ENCODE results near the gene CBX4. TPM values are rescaled to one million over a fixed set of nuclear protein-coding genes. Genes with fewer than 3 reads are reported as not detected.

The CBX4 gene
- total RNA-seq, 1 donor from 2014 or later, result 43.4 TPM

- peaks cover 2% of the 10 kb centered on the region for H3K27me3 ChIP-seq (ENCODE audit: control insufficient read depth, insufficient read depth, low read length)
- TF ChIP-seq CTCF (IDR thresholded peaks at IDR 0.05; ENCODE audit: insufficient read depth, low read length, severe bottlenecking), result no peak
- no peak for DNase-seq (ENCODE audit: low read depth)
- H3K4me3 ChIP-seq (ENCODE audit: low read depth, low read length), result no peak overlapping the region
- FAIRE-seq, result no peak
- no peaks in the 10 kb centered on the region for H3K36me3 ChIP-seq (ENCODE audit: control insufficient read depth, insufficient read depth, low read length)
Observed at GRCh38 chr17:79870540-79870939, 31.3 kb upstream of the CBX4 start.

- no peak for TF ChIP-seq CTCF (IDR thresholded peaks at IDR 0.05; ENCODE audit: insufficient read depth, low read length, severe bottlenecking)
- Histone ChIP-seq H3K27me3 (ENCODE audit: control insufficient read depth, insufficient read depth, low read length) (peaks cover 8% of the 10 kb centered on the region), H3K36me3 (ENCODE audit: control insufficient read depth, insufficient read depth, low read length) (no peaks in the 10 kb centered on the region), H3K4me3 (ENCODE audit: low read depth, low read length) (no peak overlapping the region)
- no peak for FAIRE-seq
- no peak for DNase-seq (ENCODE audit: low read depth)
Observed at GRCh38 chr17:79866791-79867518, 27.7 kb upstream of the CBX4 start.

- no peaks in the 10 kb centered on the region for H3K36me3 ChIP-seq (ENCODE audit: control insufficient read depth, insufficient read depth, low read length)
- H3K27me3 ChIP-seq (ENCODE audit: control insufficient read depth, insufficient read depth, low read length), result peaks cover 12% of the 10 kb centered on the region
- H3K4me3 ChIP-seq (ENCODE audit: low read depth, low read length), result no peak overlapping the region
- TF ChIP-seq CTCF (IDR thresholded peaks at IDR 0.05; ENCODE audit: insufficient read depth, low read length, severe bottlenecking), result no peak
- FAIRE-seq (no peak), DNase-seq (ENCODE audit: low read depth) (no peak)
Observed at GRCh38 chr17:79865351-79866210, 26.3 kb upstream of the CBX4 start.

- peak; percentile 27 for DNase-seq (ENCODE audit: low read depth)
- H3K27me3 ChIP-seq (ENCODE audit: control insufficient read depth, insufficient read depth, low read length), result peaks cover 12% of the 10 kb centered on the region
- no peak for TF ChIP-seq CTCF (IDR thresholded peaks at IDR 0.05; ENCODE audit: insufficient read depth, low read length, severe bottlenecking)
- no peaks in the 10 kb centered on the region for H3K36me3 ChIP-seq (ENCODE audit: control insufficient read depth, insufficient read depth, low read length)
- FAIRE-seq, result no peak
- no peak overlapping the region for H3K4me3 ChIP-seq (ENCODE audit: low read depth, low read length)
Observed at GRCh38 chr17:79864617-79865250, 25.5 kb upstream of the CBX4 start.

GRCh38 chr17:79864147-79864546 is 24.9 kb upstream of the CBX4 start:
- no peak for DNase-seq (ENCODE audit: low read depth)
- no peak for TF ChIP-seq CTCF (IDR thresholded peaks at IDR 0.05; ENCODE audit: insufficient read depth, low read length, severe bottlenecking)
- Histone ChIP-seq H3K4me3 (ENCODE audit: low read depth, low read length) (no peak overlapping the region), H3K36me3 (ENCODE audit: control insufficient read depth, insufficient read depth, low read length) (no peaks in the 10 kb centered on the region), H3K27me3 (ENCODE audit: control insufficient read depth, insufficient read depth, low read length) (peaks cover 12% of the 10 kb centered on the region)
- FAIRE-seq, result no peak

All from bronchial epithelial cell (primary cell).